GM18517 (cell line): ENCODE results near the gene FXYD1.
"Not testable (repeated sequence)": the region's sequence is repeated elsewhere in the genome, so short reads cannot be mapped to it uniquely, and the experiment has no call there.

Experiments used
- ATAC-seq: cut with Tn5 transposase; IDR thresholded peaks from one replicate; pipeline ENCODE4 v1.9.1; 2021; ENCODE audit warnings: mild to moderate bottlenecking, moderate library complexity; ENCODE audit not compliant: unreplicated experiment

FXYD1 gene

GRCh38 chr19:35141837-35142605, 3.4 kb downstream of the FXYD1 start:
- no peak for ATAC-seq

DNA sequence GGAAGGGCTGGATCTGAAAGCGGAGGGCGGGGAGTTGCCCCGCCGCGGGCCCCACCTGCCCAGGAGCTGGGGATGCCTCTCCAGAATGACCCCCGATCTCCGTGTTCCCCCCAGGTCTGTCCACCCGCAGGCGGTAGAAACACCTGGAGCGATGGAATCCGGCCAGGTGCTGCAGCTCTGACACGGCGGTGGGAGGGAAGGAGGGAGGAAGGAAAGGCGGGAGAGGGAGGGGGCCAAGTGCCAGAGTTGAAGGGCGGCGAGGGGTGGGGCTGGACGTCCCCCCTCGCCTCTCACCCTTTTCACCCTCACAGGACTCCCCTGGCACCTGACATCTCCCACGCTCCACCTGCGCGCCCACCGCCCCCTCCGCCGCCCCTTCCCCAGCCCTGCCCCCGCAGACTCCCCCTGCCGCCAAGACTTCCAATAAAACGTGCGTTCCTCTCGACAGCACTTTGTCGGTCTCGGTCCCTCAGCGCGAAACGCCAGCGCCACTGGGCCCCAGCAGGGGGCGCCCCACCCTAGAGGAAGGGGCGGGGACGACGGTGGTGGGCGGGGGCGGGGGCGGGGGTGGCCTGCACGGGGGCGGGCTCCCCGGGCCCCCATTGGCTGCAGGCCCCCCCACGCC, 4.1 kb downstream of the FXYD1 start:
- no peak for ATAC-seq

GRCh38 chr19:35143231-35143715, 4.6 kb downstream of the FXYD1 start, which contains the start of gene FXYD7:
Gene FXYD7, plus strand, starts transcription at chr19:35143255. Its CDS starts 79 bp downstream, at chr19:35143334.
- ATAC-seq = no peak

DNA sequence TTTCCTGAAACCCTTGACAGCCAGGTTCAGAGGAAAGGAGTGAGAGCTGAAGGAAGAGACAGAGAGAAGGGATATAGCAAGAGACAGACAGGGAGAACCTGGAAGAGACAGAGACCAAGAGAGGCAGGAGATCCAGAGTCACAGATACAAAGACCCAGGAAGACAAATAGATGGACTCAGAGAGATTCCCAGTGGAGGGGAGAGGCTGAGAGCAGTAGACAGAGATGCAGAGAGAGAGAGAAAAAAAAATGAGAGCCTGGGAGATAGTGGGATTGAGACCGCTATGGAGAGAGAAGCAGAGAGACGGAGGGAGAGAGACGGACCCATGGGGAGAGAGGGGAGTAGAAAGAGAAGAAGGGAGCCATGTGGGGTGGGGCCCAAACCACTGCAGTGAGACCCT, 5.2 kb downstream of the FXYD1 start:
- no peak for ATAC-seq

DNA sequence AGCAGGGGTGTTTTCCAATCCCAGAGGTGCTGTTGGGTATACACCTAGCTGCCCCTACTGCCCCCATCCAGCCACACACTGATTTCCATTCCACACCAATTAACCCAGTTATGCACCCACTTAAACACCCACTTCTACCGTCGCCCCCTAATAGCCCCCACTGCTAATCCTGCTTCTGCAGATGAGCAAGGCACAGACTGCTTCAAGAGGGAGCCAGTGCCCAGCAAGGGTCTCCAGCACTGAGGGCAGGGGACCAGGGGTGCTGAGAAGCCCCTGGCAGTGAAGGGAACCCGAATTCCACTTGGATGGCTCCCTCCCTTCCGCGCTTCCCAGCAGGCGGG, 5.6 kb downstream of the FXYD1 start:
- ATAC-seq = no peak

GRCh38 chr19:35144600-35145436, 6.2 kb downstream of the FXYD1 start:
- no peak for ATAC-seq

GRCh38 chr19:35146746-35147459, 8.3 kb downstream of the FXYD1 start:
- ATAC-seq = no peak

DNA sequence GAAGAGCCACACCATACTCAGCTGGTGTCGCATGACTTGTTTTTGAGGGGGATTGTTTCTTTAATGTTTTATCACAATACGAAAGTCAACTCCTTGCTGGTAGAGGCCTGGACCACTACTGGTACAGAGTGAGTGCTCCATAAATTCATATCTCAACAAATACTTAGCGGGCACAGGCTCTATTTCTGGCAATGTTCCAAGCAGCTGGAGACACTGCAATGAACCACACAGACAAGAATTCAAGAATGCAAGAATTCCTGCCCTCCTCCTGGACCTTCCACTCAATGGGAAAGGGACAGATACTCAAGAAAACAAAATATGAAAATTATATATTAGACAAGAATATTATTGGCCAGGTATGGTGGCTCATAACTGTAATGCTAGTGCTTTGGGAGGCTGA, 10.8 kb downstream of the FXYD1 start:
- ATAC-seq = no peak

GRCh38 chr19:35150445-35150844, 11.8 kb downstream of the FXYD1 start:
- ATAC-seq = no peak

DNA sequence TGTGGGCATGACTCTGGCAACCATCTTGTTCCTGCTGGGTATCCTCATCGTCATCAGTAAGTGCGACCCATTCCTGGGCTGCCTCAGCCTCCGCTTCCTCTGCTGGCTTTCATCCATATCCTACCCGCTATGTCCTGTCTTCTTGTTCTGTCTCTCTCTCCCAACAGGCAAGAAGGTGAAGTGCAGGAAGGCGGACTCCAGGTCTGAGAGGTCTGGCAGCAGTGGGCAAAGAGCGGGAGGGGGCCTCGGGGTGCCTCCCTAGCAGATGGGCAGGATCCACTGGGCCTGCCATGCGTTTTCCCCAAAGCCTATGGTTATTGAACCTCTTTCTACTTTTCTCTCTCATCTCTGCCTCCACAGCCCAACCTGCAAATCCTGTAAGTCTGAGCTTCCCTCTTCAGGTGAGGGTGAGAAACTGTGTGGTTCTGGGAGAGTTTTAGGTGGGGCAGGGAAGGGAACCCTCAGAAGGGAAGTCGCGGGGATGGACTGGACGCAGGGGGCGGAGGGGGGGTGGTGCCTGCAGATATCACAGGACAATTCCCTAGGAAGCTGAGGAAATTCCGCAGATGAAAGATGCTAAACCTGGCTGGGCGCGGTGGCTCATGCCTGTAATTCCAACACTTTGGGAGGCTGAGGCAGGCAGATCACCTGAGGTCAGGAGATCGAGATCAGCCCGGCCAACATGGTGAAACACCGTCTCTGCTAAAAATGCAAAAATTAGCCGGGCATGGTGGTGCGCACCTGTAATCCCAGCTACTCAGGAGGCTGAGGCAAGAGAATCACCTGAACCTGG, 12.8 kb downstream of the FXYD1 start:
- ATAC-seq = no peak

DNA sequence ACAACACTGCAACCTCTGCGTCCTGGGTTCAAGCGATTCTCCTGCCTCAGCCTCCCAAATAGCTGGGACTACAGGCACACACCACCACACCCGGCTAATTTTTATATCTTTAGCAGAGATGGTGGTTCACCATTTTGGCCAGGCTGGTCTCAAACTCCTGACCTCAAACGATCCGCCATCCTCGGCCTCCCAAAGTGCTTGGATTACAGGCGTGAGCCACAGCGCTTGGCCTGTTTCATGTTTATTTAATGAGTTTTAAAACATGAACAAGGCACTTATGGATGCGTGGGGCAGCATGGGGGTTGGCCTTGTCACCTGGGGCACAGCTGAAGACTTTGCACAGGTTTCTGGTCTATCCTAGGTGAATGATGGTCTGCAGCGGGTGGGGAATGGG, 14.5 kb downstream of the FXYD1 start:
- not testable (repeated sequence) for ATAC-seq

DNA sequence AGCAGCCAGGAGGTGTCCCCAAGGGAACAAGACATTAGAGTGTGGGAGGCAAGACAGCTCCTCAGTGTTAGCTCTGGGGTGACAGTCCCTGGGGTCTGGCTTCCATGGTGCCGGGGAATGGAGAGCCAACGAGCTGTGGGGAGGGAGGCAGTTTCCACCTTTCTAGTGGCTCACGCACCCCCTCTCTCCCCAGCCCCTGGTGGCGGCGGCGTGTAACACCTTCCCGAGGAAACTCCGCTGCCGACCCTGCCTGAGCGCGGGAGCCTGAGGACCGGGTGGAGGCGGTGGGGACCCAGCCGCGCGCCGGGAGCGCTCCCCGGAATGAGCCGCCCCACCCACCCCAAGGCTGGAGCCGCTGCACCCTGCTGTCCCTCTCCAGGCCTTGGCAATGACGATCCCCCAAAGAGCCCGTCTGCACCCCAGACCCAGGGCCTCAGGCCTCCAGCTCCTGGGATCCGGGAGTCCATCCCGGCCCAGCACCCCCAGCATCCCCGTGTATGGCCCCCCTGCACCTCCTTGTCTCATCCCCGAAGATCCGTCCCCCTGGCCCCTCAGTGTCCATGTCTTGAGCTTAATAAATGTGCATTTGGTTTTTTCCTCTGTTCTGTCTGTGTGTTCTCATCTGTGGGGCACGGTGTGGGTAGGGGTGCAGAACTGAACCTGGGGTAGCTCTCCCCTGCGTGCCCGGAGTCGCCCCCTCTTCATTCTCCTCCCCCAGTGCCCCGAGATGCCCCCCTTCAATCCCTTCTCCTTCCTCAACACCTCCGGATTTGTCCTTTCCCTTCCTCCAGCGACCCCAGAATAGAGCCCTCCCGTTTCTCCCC, 15.3 kb downstream of the FXYD1 start:
- no peak for ATAC-seq

DNA sequence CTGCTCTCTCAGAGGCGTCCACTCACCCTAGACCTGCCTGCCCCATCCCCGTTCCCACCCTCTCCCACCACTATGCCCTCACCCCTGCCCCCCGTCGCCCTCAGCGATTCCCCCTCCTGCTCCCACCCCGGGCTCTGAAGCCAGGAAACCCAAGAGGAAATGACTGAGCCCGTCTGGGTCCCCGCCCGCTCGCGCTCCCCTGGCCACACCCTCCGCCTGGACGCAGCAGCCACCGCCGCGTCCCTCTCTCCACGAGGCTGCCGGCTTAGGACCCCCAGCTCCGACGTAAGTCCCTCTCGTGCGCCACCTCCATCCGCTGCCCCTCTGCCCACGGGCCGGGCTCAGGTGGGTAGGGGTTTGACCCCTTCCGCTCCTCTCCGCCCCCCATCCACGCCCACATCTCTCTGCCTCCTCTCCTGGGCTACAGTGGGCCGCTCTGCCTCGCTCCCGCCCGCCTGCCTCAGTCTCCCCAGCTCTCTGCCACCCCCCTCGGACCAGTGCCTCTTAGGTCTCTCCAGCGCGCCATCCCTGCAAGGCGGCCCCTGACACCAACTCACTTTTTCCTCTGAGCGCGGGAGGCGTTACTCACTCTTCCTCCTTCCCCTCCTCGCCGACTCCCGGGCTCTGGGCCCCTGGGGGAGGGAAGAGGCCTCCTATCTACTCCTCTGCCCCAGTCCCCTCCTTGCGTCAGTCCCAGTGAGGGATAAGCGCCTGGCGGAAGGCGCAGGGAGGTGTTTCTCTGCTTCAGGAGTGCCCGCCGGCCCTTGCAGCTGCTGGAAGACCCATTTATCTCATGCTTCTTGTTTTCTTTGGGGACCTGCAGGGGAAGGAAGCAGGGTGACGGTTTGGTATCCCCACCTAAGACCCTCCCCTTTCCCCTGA, 16.1 kb downstream of the FXYD1 start, which contains the start of gene FXYD5:
Gene FXYD5, plus strand, starts transcription at position 211 of the 882 bp plus-strand sequence. CDS start 816 bp downstream, outside the sequence.
- ATAC-seq = no peak

DNA sequence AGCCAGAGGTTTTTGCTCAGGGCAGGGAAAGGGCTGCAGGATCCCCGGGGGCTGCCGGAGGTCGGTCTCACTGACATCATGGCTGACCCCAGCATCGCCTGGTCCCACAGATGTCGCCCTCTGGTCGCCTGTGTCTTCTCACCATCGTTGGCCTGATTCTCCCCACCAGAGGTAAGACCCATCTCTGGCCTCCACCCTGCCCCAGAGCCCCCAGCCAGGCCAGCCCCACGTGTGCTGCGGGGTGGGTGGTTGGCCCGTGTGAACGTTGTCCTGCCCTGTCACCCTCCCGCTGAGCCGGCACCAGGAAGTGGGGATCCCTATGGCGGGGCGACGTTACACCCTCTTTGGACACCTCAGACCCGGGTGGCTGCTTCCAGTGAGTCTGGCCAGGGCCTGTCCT, 16.8 kb downstream of the FXYD1 start:
- ATAC-seq = no peak

- no peak for ATAC-seq
These were observed 17.5 kb downstream of the FXYD1 start for GRCh38 chr19:35155981-35156672.

DNA sequence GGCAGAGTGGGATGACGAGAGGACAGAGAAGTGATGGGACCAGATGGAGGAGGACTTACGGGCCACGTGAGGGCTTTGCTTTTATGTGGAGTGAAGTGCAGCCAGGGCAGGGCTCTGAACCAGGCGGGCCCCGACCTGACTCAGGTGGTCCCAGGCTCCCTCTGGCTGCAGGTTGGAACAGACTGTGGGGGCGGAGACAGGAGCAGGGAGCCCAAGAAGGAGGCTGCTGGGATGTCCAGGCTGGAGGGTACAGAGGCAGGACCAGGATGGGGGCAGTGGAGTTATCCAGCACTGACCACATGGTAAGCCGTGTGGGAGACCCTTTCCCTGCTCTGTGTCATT, 18.0 kb downstream of the FXYD1 start:
- no peak for ATAC-seq

DNA sequence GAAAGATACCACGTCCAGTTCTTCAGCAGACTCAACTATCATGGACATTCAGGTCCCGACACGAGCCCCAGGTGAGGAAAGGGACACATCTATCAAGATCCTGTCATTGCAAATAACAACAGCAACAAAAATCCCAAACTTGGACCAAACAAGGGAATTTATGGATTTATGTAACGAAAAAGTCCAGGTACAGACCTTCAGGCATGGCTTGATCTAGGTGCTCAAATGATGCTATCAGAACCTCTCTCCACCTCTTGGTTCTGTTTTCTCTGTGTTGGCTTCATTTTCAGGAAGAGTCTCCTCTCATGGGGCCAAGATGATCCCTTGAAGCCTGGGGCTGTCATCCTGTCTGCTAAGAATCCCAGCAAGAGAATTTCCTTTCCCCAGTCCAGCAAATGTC, 18.8 kb downstream of the FXYD1 start:
- ATAC-seq = no peak

- no peak for ATAC-seq
These were observed 21.0 kb downstream of the FXYD1 start for GRCh38 chr19:35159606-35160005.
